HFFc6 (cell line): ENCODE measurements around the gene FHOD3. TPM values are rescaled to one million over a fixed set of nuclear protein-coding genes. Genes with fewer than 3 reads are reported as not detected.
"Not testable (repeated sequence)": the region's sequence is repeated elsewhere in the genome, so short reads cannot be mapped to it uniquely, and the experiment has no call there.

Experiments used
- DNase-seq: peaks from one replicate; pipeline ENCODE4 v3.0.0-alpha.2; 2018
- H3K27ac Mint-ChIP-seq: 2 replicates; pipeline ENCODE4 v1.8.0; 2020; ENCODE audit warnings: mild to moderate bottlenecking, mixed read lengths
- H3K27me3 Mint-ChIP-seq: 2 replicates; pipeline ENCODE4 v1.8.0; 2021; ENCODE audit warnings: mild to moderate bottlenecking, moderate library complexity, mixed read lengths; ENCODE audit not compliant: insufficient read depth
- H3K36me3 Mint-ChIP-seq: 2 replicates; pipeline ENCODE4 v1.8.0; 2021; ENCODE audit warnings: low read depth, mixed read lengths
- H3K4me1 Mint-ChIP-seq: 2 replicates; pipeline ENCODE4 v1.8.0; 2020; ENCODE audit warnings: low read depth, mixed read lengths
- H3K4me3 Mint-ChIP-seq: 2 replicates; pipeline ENCODE4 v1.8.0; 2020; ENCODE audit warnings: mild to moderate bottlenecking, moderate library complexity, mixed read lengths
- H3K9me3 Mint-ChIP-seq: 2 replicates; pipeline ENCODE4 v1.8.0; 2020; ENCODE audit warnings: mild to moderate bottlenecking, mixed read lengths
- total RNA-seq, 6 experiments: library from RNA; stranded (reverse); fragmentation: NEBNext Ultra II Directional; extraction: Animal tissue kit (Norgen Biotek cat#: 25700); gene quantifications; 2 replicates in 1 of 6; 3 replicates in 5 of 6; pipeline ENCODE4 v1.2.3, GENCODE V29; 2021
- TF ChIP-seq, protein P1 (sequence below): fragments of 200-600 bp; sonication (generic); IDR thresholded peaks from 2 replicates; pipeline ENCODE4 v1.5.0; 2021; ENCODE audit warnings: antibody characterized with exemption, mild to moderate bottlenecking

Gene FHOD3
- total RNA-seq, 6 experiments from 2014 or later = 32.8 to 67.6 (median 61.4) TPM

DNA sequence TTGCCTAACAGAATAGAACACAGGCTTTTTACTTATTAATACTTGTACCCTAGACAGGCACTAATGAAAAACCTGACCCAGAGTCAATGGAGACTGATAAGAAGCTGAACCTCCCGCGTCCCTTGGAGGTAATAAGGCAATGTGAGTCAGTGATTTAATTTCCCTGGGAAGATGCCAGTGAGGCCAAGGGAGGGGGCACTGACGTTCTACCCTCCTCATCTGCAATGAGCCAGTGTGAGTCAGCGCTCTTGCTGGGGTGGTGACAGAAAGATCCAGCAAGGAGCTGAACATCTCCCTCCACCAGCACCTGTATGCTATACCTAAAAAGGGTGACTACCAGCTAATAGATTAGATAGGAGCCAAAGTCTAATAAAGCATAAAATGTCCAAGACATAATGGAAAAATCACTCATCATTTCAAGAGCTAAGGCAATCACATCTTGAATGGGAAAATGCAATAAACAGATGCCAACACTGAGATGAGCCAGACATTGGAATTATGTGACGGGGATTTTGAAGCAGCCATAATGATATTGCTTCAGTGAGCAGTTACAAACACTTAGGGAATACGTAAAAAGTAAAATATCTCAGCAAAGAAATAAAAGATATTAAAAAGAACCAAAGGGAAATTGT is 414.4 kb downstream of the FHOD3 start:
- DNase-seq = peak; percentile 84

DNA sequence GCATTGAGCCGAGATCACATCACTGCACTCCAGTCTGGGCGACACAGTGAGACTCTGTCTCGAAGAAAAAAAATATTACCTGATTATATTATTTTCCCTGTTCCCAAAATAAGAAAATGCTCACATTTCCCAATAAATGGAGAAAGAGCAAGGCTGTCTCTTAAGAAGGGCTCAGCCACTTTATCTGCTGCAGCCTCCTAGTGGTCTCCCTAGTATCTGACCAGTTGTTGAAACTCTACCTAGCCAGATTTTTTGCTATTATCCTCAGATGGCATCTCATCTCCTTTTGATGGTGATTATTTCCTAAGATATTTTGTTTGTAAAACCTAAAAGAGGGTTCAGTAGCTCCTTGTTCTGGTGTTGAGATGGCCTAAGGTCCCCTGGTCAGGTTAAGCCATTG is 417.0 kb downstream of the FHOD3 start:
- peaks cover 27% of the 10 kb centered on the region for H3K36me3 Mint-ChIP-seq
- H3K4me3 Mint-ChIP-seq = no peak overlapping the region
- H3K27ac Mint-ChIP-seq = no peak overlapping the region
- H3K27me3 Mint-ChIP-seq = no peaks in the 10 kb centered on the region; the same call in 1 of the 2 replicates
- H3K4me1 Mint-ChIP-seq = peaks cover 30% of the 10 kb centered on the region
- TF ChIP-seq, protein P1, sequence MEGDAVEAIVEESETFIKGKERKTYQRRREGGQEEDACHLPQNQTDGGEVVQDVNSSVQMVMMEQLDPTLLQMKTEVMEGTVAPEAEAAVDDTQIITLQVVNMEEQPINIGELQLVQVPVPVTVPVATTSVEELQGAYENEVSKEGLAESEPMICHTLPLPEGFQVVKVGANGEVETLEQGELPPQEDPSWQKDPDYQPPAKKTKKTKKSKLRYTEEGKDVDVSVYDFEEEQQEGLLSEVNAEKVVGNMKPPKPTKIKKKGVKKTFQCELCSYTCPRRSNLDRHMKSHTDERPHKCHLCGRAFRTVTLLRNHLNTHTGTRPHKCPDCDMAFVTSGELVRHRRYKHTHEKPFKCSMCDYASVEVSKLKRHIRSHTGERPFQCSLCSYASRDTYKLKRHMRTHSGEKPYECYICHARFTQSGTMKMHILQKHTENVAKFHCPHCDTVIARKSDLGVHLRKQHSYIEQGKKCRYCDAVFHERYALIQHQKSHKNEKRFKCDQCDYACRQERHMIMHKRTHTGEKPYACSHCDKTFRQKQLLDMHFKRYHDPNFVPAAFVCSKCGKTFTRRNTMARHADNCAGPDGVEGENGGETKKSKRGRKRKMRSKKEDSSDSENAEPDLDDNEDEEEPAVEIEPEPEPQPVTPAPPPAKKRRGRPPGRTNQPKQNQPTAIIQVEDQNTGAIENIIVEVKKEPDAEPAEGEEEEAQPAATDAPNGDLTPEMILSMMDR = peak; percentile 50
- H3K9me3 Mint-ChIP-seq = no peaks in the 10 kb centered on the region
- DNase-seq = no peak

More for the DNA sequence above, 414.4 kb downstream of the FHOD3 start:
- H3K27me3 Mint-ChIP-seq = no peaks in the 10 kb centered on the region; the same call in 1 of the 2 replicates
- TF ChIP-seq, protein P1 = no peak
- H3K36me3 Mint-ChIP-seq = peaks cover 26% of the 10 kb centered on the region
- H3K9me3 Mint-ChIP-seq = no peaks in the 10 kb centered on the region
- peaks cover 44% of the 10 kb centered on the region for H3K4me1 Mint-ChIP-seq
- H3K4me3 Mint-ChIP-seq = no peak overlapping the region
- H3K27ac Mint-ChIP-seq = peak overlapping the region; percentile 76

DNA sequence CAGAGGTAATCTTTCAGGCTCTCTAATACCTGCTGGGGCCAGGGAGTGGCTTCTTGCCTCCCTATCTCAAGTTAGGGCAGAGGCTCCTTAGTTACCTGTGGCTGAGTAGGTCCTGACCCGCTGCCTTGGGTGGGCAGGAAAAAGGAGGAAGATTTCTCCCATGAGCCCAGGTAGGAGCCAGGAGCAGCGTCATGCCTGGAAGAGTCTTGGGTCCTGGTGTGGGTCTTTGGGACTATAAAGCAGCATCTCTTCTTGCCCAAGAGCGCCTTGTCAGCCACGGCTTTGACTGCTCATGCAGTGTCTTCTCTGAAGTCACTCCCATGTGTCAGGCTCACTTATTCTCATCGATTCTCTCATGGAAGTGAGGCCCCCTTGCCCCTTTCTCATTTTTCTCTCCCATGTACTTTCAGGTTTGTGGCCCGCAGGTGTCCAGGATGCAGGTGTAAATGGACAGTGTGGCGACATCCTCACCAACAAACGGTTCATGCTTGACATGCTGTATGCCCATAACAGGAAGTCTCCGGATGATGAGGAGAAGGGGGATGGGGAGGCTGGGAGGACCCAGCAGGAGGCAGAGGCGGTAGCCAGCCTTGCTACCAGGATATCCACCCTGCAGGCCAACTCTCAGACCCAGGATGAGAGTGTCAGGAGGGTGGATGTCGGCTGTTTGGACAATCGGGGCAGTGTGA is 420.1 kb downstream of the FHOD3 start:
- Mint-ChIP-seq H3K27me3 (peaks cover 3% of the 10 kb centered on the region; the same call in 1 of the 2 replicates), H3K4me3 (no peak overlapping the region), H3K4me1 (peaks cover 2% of the 10 kb centered on the region), H3K27ac (no peak overlapping the region), H3K9me3 (no peaks in the 10 kb centered on the region), H3K36me3 (peaks cover 27% of the 10 kb centered on the region)
- no peak for DNase-seq
- TF ChIP-seq, protein P1 = no peak

DNA sequence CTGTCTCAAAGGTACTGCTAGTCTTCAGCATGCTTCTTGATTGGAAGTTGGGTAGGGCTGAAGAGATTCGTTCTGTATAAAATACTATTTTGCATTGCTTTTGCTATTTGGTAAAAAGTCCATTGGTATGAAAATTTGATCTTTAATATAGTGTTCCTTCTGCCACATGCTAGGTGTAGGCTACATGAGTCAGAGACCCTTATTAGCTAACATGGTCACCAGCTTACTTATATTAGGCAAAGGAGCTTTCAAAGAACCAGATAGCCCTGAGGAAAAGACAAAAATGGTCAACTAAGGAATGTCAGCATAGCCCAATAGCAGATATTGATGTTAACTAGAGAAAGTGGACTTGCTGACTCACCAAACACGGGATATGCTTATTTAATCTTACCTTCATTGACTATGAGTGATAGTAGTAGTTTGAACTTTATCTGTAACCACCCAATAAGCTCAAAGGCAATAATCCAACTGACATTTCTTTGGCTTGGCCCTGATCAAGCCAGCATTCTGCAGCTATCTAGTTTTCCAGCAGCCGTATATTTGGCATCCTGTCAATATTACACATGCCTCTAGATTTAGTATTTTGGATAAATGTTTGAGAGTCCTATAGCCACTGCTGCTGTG is 421.3 kb downstream of the FHOD3 start:
- DNase-seq = no peak
- TF ChIP-seq, protein P1 = no peak
- H3K36me3 Mint-ChIP-seq = peaks cover 30% of the 10 kb centered on the region

DNA sequence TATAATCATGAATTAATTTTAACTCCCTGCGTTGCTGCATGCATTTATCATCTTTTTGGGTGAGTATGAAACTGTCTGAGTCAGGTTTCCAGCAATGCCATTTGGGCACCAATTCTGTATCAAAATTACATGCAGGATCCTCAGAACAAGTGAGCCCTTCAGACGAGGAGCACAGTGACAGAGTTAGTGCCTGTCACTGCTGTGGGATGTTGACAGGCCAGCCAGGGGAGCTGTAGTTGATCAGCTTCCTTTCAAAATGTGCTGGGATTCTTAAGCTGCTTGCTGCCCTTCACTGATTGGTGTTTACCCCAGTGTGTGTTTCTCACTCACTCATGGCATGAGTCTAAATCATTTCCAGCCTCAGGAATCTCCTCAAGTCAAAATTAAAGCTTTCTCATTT is 422.1 kb downstream of the FHOD3 start:
- peaks cover 32% of the 10 kb centered on the region for H3K36me3 Mint-ChIP-seq
- DNase-seq = no peak

More for the DNA sequence above, 421.3 kb downstream of the FHOD3 start:
- Mint-ChIP-seq H3K27ac (no peak overlapping the region), H3K4me3 (no peak overlapping the region), H3K27me3 (peaks cover 3% of the 10 kb centered on the region; the same call in 1 of the 2 replicates), H3K9me3 (no peaks in the 10 kb centered on the region), H3K4me1 (no peaks in the 10 kb centered on the region)

DNA sequence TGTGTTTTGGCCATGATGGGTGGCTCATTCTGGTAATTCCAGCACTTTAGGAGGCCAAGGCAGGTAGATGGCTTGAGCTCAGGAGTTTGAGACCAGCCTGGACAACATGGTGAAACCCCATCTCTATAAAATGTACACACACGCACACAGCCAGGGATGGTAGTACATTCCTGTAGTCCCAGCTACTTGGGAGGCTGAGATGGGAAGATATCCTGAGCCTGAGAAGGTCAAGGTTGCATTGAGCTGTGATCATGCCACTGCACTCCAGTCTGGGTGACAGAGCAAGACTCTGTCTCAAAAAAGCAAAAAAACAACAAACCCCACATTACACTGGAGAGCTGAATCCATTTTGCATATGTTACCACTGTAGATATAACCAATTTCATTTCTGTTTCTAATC is 423.8 kb downstream of the FHOD3 start:
- not testable (repeated sequence) for DNase-seq, H3K27me3 Mint-ChIP-seq, H3K4me3 Mint-ChIP-seq, H3K27ac Mint-ChIP-seq, H3K9me3 Mint-ChIP-seq, H3K4me1 Mint-ChIP-seq
- peaks cover 32% of the 10 kb centered on the region for H3K36me3 Mint-ChIP-seq

More for the DNA sequence above, 422.1 kb downstream of the FHOD3 start:
- no peak overlapping the region for H3K27ac Mint-ChIP-seq
- no peaks in the 10 kb centered on the region for H3K9me3 Mint-ChIP-seq
- H3K4me3 Mint-ChIP-seq = no peak overlapping the region
- peaks cover 3% of the 10 kb centered on the region; the same call in 1 of the 2 replicates for H3K27me3 Mint-ChIP-seq
- TF ChIP-seq, protein P1 = no peak
- H3K4me1 Mint-ChIP-seq = no peaks in the 10 kb centered on the region
